Testis (tissue), 2 donors: ENCODE measurements around the gene DDR2.

Experiments used
- CTCF ChIP-seq, 3 experiments: fragments of 450-650 bp in 2 of 3; fragments of 200-600 bp in 1 of 3; sonication (generic) in 1 of 3; IDR thresholded peaks; one replicate each; pipeline ENCODE4 v1.5.1; 2016 to 2019; ENCODE audit warnings: antibody characterized with exemption in 3 of 3, mild to moderate bottlenecking in 2 of 3, moderate library complexity in 1 of 3
- POLR2A ChIP-seq: fragments of 450-650 bp; IDR thresholded peaks from one replicate; pipeline ENCODE4 v1.6.1; 2017; ENCODE audit warnings: antibody characterized with exemption, mild to moderate bottlenecking, moderate library complexity

DNA sequence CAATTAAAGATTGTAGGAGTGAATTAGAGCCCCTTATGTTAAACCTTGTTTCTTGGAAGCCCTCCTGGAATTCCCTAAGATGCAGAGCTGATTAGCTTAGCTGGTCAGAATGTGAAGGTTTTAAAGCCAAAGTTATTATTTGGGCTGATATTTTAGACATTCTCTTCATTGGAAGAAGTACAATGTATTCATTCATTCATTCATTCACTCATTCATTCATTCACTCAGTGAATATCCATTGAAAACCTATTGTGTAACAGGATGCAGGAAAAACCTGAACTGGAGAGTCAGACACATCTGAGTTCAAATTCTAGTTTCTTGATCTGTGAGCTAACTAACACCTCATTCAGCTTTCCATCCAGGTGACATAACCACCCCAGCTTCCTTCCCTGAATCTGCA is 29.7 kb downstream of the DDR2 start:
- TF ChIP-seq CTCF (IDR thresholded peaks at IDR 0.05) (no peak), POLR2A (no peak)
